SKM-1 treated with dmso at 0.1 percent for 144 hours (cell line): Measurements from ENCODE around the gene NAPG.
"Not testable (repeated sequence)": the region's sequence is repeated elsewhere in the genome, so short reads cannot be mapped to it uniquely, and the experiment has no call there.

Experiments
- DNase-seq: peaks from one replicate; lab custom pipeline; 2025; ENCODE audit not compliant: unreplicated experiment; lab: John Stamatoyannopoulos, UW

NAPG gene

DNA sequence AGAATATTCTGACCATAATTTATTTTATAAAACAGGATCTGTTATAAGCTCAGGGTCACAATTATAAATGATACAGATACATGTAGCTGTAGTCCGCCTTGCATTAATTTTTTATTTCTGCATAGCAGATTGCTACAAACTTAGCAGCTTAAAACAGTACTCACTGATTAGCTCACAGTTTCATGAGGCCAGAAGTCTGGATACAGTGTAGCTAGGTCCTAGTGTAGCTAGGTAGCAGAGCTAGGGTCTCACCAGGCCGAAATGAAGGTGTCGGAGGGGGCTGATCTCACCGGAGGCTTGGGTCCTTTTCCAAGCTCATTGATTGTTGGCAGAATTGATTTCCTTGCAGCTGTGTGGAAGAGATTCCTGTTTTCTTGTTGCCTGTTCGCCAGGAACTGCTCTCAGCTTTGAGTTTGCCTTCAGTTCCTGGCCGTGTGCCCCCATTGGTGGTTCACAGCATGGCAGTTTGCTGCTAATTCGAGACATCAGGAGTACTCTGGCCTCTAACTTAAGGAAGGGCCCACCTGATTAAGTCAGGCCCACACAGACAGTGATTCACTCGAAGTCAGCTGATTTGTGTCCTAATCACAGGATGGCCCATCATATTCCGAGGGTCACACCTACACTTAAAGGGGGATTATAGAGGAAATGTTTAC is 18.4 kb downstream of the NAPG start:
- no peak for DNase-seq

DNA sequence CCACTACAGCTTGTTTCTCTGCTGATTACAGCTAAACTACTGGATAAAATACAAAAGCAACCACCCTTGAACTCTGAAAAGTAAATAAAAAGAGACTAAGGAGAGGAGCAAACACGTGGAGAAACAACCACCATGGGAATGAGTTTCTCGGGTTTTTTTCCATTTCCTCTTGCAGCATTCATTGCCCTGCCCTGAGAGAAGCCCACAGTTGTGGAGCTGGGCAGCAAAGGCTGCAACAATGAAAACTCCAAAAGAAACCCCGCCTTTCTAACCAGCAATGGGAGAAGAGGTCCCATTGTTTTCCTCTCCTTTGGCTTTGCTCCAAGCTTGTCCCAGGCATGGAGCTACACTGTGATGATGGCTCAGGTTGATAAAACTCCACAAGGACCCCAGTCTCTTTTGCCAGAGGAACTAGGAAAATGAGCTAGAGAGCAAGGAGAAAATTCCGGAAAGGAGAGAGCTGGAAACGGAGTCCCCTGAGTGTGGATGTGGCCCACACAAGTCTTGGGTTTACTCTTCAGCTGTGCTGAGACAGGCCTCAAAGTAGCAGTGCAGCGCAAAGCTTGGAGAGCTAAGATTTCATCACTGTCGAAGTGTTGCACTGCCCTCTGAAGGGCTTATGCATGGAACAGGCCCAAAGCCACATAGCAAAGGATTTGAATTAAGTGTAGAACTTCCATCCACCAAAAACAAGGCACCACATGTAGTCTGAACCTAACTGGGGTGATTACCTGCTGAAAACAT is 20.9 kb downstream of the NAPG start:
- no peak for DNase-seq

DNA sequence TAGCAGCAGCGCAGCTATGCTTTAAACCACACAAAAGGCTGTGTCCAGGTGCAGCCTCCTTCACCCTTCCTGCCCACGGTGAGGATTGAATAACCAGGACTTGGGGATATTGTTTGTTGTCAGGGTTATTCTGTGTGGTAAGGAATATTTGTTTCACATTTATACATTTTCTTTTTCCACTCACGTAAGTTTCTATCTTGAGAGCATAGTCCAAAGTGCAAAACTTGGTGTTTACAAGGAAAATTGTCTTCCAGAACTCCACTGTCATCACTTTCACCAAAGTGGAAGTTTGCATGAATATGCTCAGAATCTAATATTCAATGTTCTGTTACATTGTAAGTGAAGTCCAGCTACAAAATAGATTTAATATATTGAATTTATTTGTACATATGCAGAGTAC is 26.4 kb downstream of the NAPG start:
- no peak for DNase-seq

DNA sequence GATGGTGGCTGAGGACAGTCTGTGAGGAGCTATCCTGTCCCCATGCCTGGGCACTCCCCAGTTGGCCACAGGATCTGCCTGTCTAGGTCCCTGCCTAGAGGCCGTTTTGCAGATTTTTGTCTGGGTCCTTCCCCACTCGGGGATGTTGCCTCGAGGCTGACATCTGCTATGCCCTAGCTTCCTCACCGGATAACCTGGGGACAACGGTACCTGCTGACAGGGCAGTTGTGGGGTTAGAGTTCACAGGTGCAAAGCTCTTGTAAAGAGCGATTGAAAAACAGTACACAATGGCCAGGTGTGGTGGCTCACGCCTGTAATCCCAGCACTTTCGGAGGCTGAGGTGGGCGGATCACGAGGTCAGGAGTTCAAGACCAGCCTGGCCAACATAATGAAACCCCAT is 30.4 kb downstream of the NAPG start:
- not testable (repeated sequence) for DNase-seq

DNA sequence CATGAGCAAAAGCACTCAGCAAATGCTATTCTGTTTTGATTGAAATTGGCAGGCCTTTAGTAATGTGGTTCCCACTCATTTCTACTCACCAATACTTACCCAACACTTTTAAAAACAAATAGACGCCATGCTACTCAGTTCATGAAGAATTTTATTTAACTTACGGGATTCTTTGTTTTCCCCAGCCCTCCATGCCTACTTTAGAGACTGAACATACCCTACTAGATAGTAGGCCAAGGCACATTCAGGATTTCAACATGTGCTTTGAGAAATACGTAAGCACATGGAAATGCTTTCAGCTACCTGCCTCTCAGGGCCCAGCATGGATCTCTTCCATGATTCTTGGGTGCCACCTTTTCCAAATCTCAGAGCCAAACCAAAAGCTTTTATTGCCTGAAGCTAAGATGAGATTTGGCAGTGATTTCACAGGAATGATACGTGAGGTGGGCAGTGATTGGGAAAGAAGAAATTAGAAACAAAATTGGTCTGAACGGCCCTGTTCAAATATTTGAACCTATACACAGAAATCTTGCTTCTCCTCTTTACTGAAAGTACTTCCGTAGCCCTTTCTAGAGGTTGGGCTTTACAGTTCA is 31.4 kb downstream of the NAPG start:
- no peak for DNase-seq

DNA sequence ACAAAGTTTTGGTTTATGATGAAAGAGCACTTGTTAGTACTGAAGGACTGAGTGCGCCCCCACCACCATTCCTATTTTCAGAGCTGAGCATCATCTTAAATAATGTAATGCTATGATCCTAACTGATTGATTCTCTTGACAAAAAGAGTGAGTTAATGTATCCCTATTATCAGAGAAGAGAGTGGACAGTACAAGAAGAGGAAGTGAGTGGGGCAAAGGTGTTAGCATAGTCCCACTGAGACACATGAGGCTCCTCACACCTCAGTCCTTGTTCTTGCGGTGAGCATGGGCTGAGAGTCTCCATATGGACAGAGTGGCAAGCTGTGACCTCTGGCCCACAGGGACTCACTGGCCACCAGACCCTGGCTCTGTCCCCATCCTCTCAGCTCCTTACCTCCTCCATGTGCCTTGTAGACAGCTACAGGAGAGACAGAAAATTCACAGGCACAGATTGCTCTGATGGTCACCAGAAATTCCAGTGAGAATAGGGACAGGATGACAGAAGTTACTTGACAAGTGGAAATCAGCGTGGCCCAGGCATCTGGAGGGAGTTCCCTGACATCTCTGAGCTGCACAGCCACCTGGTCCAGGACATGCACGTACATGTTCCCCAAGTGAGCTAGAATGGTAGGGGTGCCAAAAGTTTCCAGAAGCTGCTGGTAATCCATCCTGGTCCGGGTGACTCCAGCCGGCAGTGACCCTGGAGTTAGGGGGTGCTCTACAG is 32.6 kb downstream of the NAPG start:
- DNase-seq, result no peak

DNA sequence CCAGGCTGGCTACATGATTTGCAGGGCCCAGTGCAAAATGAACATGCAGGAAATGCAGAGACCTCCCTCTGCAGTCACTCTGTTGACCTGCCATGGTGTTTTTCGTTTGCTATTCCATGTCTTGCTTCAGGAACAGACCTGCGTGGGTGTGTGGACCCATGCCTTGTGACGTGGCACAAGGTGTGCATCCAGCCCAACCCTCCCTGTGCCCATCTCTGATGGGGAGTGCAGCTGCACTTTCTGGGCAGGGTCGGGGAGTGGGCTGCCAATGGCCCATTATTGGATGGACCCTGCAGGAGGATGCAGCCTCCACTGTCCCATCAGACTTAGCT is 33.1 kb downstream of the NAPG start:
- no peak for DNase-seq

DNA sequence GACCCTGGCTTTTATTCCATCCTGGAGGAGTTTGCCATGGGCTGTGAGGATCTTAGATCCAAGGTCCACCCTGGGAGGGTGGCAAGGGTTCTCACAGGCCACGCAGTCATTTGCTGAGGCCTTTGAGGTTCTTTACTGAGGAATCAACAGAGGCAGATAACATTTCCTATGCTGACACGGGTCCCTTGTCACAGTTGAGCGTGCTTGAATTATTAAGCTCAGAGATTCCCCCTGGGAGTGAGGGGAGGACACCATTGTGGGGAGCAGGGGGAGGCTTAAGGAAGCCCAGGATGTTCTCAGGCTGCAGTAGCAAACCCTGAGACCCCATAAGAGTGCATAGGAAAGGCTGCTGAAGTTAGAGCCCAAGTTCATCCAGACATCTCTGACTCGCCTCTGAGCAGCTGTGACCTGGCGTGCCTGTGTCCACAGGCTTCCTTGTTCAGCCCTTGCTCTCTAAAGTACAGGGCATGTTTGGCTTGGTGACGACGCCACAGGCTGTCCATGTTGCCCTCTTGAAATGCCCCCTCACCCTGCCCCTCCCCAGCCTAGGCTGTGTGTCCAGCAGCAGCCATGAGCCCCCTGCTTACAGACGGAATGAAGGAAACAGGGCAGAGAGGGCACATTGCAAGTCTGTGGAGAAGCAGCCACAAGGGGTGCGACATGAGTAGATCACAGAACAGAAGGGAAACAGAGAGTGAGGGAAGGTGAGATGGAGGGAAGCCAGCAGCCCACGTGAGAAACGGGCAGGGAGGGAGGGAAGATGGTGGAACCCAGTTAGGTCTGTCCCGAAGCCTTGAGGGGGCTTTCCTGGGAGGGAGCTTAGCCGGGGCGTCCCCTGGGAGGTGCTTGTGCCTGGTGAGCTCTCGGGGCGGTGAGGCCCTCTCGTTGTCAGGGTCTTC is 34.0 kb downstream of the NAPG start:
- no peak for DNase-seq

DNA sequence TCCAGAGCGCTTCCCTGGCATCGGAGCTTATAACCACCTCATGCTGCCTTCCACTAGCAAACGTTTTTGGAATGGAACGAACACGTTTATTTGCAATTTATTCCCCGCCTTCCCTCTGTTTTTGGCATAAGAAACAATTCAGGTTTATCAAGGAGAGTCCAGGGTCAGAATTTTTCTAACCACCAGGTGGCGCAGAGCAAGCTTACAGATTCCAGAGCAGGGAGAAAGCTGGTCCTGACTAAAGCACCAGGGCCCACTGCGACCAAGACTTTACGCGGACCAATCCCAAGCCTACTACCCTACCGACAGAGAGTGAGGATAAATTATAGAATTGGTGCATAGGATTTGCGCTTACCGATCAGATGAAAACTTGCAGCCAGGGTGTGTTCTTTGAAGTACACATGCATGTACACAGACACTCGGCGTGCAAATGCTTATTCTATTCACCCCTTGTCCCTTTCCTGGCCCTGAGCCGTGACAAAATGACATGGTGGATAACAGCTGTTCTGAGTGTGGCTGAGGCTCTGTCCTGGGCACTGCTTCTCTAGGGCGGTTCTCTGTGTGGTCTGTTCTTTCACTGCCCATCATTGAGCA is 34.7 kb downstream of the NAPG start:
- DNase-seq, result peak; percentile 54

DNA sequence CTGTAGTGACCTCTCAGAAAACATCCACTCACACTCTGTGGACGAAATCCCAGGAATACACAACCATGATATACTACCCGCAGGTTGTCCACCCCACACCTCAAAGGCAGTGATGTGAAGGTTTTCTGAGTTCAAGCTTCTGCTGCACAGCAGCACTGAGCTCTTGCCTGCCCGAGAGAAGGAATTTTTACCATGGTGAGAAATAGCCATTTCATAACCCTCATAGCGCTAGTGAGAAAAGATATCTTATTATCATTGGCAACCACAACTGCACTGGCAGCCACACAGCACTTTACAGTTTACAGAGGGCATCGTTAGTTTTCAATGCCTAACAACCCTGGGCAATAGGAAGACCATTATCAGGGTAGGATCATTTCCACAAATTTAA is 36.9 kb downstream of the NAPG start:
- DNase-seq, result no peak

DNA sequence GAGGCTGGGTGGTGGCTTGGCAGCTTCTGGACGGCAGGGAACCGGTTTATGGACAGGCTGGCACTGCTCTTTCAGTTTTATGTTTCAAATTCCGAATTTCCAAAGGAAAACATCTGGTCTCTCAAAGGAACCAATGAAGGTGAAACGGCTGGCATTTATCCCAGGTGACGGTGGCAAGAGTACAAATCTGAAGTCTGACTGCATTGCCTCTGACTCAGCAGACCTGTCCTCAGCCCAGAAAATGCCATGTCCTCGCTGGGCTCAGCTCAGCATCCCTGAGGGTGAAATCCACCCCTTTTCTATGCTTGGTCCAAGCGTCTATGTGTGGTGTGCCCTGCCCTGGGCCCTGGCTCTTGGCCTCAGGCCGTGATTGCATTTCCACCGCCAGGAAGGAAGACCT is 38.1 kb downstream of the NAPG start:
- no peak for DNase-seq

DNA sequence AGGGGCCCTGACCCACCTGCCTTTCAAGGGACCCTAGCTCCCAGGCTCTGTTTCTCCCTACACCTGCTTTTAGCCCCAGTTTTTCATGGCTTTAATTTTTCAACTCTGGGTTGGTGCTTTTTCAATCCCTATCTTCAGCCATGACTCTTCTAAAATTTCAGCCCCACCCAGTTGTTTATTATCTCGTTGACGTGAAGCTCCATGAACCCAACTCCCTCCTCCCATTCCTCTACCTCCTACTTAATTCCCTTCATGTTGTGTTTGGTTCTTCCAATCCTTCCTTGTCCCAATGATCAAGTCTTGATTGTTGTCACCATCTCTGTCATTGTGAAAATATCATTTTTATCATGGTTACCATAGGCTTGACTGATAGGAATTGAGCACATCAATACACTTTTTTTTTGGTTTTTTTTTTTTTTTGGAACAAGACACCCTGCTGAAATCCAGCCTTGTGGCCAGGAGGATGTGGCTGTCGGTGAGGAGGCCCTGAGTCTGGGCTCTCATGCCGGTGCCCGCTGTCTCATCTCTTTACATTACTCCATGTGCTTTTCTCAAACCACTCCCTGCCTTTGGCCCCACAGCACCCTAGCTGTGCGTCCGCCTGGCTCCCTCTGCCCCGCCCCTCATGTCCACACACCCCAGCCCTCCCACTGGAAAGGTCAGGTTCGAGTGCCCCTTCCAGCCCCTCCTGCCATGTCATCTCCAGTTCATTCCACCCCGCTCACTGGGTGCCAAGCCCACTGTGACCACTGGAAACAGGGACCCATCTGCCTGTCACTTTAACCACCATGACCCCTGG is 39.3 kb downstream of the NAPG start:
- no peak for DNase-seq

DNA sequence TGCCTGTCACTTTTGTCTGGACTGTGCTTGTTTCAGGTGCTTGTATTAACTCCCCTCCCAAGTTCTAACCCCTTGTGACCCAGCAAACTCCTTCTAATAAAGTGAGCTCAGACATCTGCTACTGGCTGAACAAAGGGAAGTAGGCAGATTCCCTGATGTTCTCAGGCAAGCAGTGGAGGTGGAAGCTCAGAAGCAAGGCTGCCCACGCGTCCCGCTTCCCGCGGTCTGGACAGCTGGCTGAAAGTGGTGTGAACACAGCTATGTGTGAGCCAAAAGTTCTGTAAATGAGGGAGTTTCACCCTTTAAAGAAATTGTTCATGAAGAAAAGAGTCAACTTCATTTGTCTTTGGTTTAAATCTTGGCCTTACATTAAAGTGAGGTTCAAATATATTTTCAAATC is 40.0 kb downstream of the NAPG start:
- no peak for DNase-seq

DNA sequence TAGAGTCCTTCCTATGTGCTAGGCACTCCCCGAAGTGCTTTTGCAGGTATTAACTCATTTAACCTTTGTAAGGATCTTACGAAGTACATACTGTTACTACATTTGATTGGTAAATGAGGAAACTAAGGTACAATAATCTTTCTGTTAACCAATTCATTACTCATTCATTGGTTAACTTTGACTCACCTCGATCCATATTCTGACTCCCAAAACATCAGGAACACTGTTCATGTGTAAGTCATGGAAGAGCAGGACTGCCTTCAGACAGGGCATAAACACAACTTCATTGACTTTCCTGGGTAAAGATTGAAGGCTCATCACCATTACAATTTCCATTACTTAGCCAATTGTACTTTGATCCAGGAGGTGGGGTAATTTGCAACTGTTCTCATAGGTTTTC is 40.6 kb downstream of the NAPG start:
- DNase-seq, result no peak

DNA sequence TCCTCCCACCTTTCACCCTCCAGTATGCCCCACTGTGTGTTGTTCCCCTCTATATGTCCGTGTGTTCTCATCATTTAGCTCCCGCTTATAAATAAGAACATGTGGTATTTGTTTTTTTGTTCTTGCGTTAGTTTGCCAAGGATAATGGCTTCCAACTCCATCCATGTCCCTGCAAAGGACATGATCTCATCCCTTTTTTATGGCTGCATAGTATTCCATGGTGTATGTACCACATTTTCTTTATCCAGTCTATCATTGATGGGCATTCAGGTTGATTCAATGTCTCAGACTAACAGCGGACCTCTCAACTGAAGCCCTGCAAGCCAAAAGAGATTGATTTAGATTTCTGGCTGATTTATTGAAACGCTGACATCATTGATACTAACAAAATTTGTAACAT is 44.1 kb downstream of the NAPG start:
- not testable (repeated sequence) for DNase-seq

DNA sequence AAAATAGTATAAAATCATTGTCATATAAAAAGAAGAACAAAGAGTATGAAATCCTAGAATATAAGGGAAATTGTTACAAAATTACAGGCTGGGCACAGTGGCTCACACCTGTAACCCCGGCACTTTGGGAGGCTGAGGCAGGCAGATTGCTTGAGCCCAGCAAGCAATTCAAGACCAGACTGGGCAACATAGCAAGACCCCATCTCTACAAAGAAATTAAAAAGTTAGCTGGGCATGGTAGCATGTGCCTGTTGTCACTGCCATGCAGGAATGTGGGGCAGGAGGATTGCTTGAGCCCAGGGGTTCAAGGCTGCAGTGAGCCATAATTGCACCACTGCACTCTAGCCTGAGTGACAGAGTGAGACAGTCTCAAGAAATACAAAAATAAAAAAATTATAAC is 44.8 kb downstream of the NAPG start:
- no peak for DNase-seq

DNA sequence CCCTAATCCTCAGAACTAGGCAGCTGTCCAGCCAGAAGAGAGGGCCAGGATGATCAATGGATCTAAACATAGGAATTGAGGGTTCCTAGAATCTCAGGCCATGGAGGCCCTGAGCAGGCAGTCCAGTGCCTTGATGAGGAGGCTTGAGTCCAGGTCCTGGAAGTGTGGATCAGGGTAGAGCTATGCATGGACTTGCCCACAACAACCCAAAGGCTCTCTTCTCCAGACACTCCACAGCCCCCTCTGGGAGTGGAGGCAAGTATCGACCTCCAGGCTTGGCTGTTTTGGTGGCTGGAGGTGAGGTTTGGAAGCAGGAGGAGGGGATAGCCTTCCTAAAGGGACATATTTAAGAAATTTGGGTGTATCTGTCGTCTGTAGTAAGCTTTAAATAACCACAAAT is 45.7 kb downstream of the NAPG start:
- no peak for DNase-seq

DNA sequence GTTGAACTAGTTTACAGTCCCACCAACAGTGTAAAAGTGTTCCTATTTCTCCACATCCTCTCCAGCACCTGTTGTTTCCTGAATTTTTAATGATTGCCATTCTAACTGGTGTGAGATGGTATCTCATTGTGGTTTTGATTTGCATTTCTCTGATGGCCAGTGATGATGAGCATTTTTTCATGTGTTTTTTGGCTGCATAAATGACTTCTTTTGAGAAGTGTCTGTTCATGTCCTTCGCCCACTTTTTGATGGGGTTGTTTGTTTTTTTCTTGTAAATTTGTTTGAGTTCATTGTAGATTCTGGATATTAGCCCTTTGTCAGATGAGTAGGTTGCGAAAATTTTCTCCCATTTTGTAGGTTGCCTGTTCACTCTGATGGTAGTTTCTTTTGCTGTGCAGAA is 47.4 kb downstream of the NAPG start:
- DNase-seq, result not testable (repeated sequence)

DNA sequence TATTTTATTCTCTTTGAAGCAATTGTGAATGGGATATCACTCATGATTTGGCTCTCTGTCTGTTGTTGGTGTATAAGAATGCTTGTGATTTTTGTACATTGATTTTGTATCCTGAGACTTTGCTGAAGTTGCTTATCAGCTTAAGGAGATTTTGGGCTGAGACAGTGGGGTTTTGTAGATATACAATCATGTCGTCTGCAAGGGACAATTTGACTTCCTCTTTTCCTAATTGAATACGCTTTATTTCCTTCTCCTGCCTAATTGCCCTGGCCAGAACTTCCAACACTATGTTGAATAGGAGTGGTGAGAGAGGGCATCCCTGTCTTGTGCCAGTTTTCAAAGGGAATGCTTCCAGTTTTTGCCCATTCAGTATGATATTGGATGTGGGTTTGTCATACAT is 48.6 kb downstream of the NAPG start:
- not testable (repeated sequence) for DNase-seq
